ENCODE measurements around the gene ACTN4. TPM values are rescaled to one million over a fixed set of nuclear protein-coding genes. Genes with fewer than 3 reads are reported as not detected.
A peak's percentile ranks its signal among the peaks of the same experiment; 100 is the strongest.

Gene ACTN4
- total and polyA plus RNA-seq, 3 donors from 2014 or later = 112 to 158 (median 135) TPM

GRCh38 chr19:38683393-38684077 lies 36.1 kb downstream of the ACTN4 start:
- Histone ChIP-seq H3K9me3 (no peaks in the 10 kb centered on the region), H3K27ac (peak overlapping the region; percentile 58 to 63), H3K4me3 (no peak overlapping the region), H3K27me3 (no peaks in the 10 kb centered on the region), H3K4me1 (peaks cover 34% of the 10 kb centered on the region), H3K36me3 (ENCODE audit: low read depth, missing control alignments) (no peaks in the 10 kb centered on the region)
- TF ChIP-seq POLR2A (IDR thresholded peaks at IDR 0.05) (no peak), CTCF (IDR thresholded peaks at IDR 0.05) (no peak)
- WGBS, 2 donors = 43 to 50% methylated on average over 9 to 10 of the region's 10 CpGs
- peak; percentile 66 for DNase-seq
- intact Hi-C loops (cut with DNase I; ENCODE audit: low total_unique reads) = no loop called here

- Histone ChIP-seq H3K27ac (peak overlapping the region; percentile 58 to 63), H3K4me3 (no peak overlapping the region), H3K4me1 (peaks cover 34% of the 10 kb centered on the region), H3K27me3 (no peaks in the 10 kb centered on the region), H3K36me3 (ENCODE audit: low read depth, missing control alignments) (no peaks in the 10 kb centered on the region), H3K9me3 (no peaks in the 10 kb centered on the region)
- no peak for DNase-seq
- 56 to 59% methylated on average over 7 of the region's 7 CpGs for WGBS, 2 donors
- TF ChIP-seq CTCF (IDR thresholded peaks at IDR 0.05) (no peak), POLR2A (IDR thresholded peaks at IDR 0.05) (no peak)
- intact Hi-C loops (cut with DNase I; ENCODE audit: low total_unique reads) = no loop called here
Measured at GRCh38 chr19:38684078-38684861, 36.8 kb downstream of the ACTN4 start.

- H3K9me3 ChIP-seq = no peaks in the 10 kb centered on the region
- H3K27ac ChIP-seq = peak overlapping the region in 1 of 2 donors; percentile 58
- H3K36me3 ChIP-seq (ENCODE audit: low read depth, missing control alignments) = no peaks in the 10 kb centered on the region
- intact Hi-C loops (cut with DNase I; ENCODE audit: low total_unique reads) = no loop called here
- TF ChIP-seq POLR2A (IDR thresholded peaks at IDR 0.05) (no peak), CTCF (IDR thresholded peaks at IDR 0.05) (no peak)
- 81 to 94% methylated on average over 15 of the region's 15 CpGs for WGBS, 2 donors
- peaks cover 34% of the 10 kb centered on the region for H3K4me1 ChIP-seq
- H3K27me3 ChIP-seq = no peaks in the 10 kb centered on the region
- H3K4me3 ChIP-seq = no peak overlapping the region
- no peak for DNase-seq
Measured at GRCh38 chr19:38684862-38685665, 37.6 kb downstream of the ACTN4 start.

- no peak for DNase-seq
- H3K9me3 ChIP-seq = no peaks in the 10 kb centered on the region
- H3K4me3 ChIP-seq = no peak overlapping the region
- H3K4me1 ChIP-seq = peaks cover 34% of the 10 kb centered on the region
- H3K27me3 ChIP-seq = no peaks in the 10 kb centered on the region
- intact Hi-C loops (cut with DNase I; ENCODE audit: low total_unique reads) = no loop called here
- peak overlapping the region; percentile 50 to 58 for H3K27ac ChIP-seq
- 44 to 53% methylated on average over 10 of the region's 10 CpGs for WGBS, 2 donors
- no peaks in the 10 kb centered on the region for H3K36me3 ChIP-seq (ENCODE audit: low read depth, missing control alignments)
- TF ChIP-seq CTCF (IDR thresholded peaks at IDR 0.05) (peak; percentile 10 to 22 (median 18)), POLR2A (IDR thresholded peaks at IDR 0.05) (no peak)
Measured at GRCh38 chr19:38685666-38686529, 38.4 kb downstream of the ACTN4 start.
